ENCODE results near the gene PEDS1. TPM values are rescaled to one million over a fixed set of nuclear protein-coding genes. Genes with fewer than 3 reads are reported as not detected.

PEDS1 gene
- total and polyA plus RNA-seq, 4 experiments from 2014 or later, result 14.7 to 25.1 (median 16.8) TPM

GRCh38 chr20:50198180-50198666, 44.7 kb upstream of the PEDS1 start:
- POLR2A ChIA-PET (ENCODE audit: partially characterized antibody), result no interaction called here
- Histone ChIP-seq H3K4me1 (ENCODE audit: insufficient read depth, low read length) (peaks cover 21% of the 10 kb centered on the region), H3K4me3 (ENCODE audit: low read length in 2 of 2) (no peak overlapping the region), H3K9me3 (ENCODE audit: control insufficient read depth in 1 of 2, low read length in 2 of 2) (no peaks in the 10 kb centered on the region), H3K36me3 (ENCODE audit: insufficient read depth, low read length) (peaks cover 3% of the 10 kb centered on the region), H3K27ac (ENCODE audit: low read depth, low read length) (no peak overlapping the region), H3K27me3 (ENCODE audit: insufficient read depth, low read length) (no peaks in the 10 kb centered on the region)
- H3K4me3 Mint-ChIP-seq, result no peak overlapping the region
- H3K27ac Mint-ChIP-seq, result no peak overlapping the region
- CTCF ChIA-PET (ENCODE audit: partially characterized antibody), result no interaction called here
- H3K27me3 Mint-ChIP-seq, result no peaks in the 10 kb centered on the region
- H3K9me3 Mint-ChIP-seq, result peaks cover 0 to 5% (median 0%) of the 10 kb centered on the region in 8 donors
- H3K36me3 Mint-ChIP-seq, result peaks cover 3% of the 10 kb centered on the region in 2 donors
- peaks cover 5 to 24% (median 17%) of the 10 kb centered on the region in 4 donors for H3K4me1 Mint-ChIP-seq
- DNase-seq, result no peak
- intact Hi-C loops (cut with micrococcal nuclease), result no loop called here

- peaks cover 9 to 30% (median 21%) of the 10 kb centered on the region in 4 donors for H3K4me1 Mint-ChIP-seq
Measured at GRCh38 chr20:50197463-50198179, 44.1 kb upstream of the PEDS1 start.

GRCh38 chr20:50196896-50197295, 43.4 kb upstream of the PEDS1 start:
- H3K27ac ChIP-seq (ENCODE audit: low read depth, low read length), result no peak overlapping the region
- no peaks in the 10 kb centered on the region for H3K27me3 Mint-ChIP-seq

More at GRCh38 chr20:50197463-50198179, 44.1 kb upstream of the PEDS1 start:
- H3K27me3 ChIP-seq (ENCODE audit: insufficient read depth, low read length), result no peaks in the 10 kb centered on the region
- Mint-ChIP-seq H3K4me3 (peak overlapping the region in 1 of 8 donors; percentile 43), H3K9me3 (peaks cover 0 to 5% (median 0%) of the 10 kb centered on the region in 8 donors), H3K27me3 (no peaks in the 10 kb centered on the region), H3K36me3 (peaks cover 3 to 6% of the 10 kb centered on the region in 2 donors), H3K27ac (peak overlapping the region in 1 of 7 donors; percentile 72)
- no peak overlapping the region for H3K27ac ChIP-seq (ENCODE audit: low read depth, low read length)
- ChIA-PET POLR2A (ENCODE audit: partially characterized antibody) (no interaction called here), CTCF (ENCODE audit: partially characterized antibody) (no interaction called here)
- DNase-seq, result no peak
- no peak overlapping the region for H3K4me3 ChIP-seq (ENCODE audit: low read length in 2 of 2)
- intact Hi-C loops (cut with micrococcal nuclease), result no loop called here
- H3K9me3 ChIP-seq (ENCODE audit: control insufficient read depth in 1 of 2, low read length in 2 of 2), result no peaks in the 10 kb centered on the region
- H3K36me3 ChIP-seq (ENCODE audit: insufficient read depth, low read length), result peaks cover 3% of the 10 kb centered on the region
- H3K4me1 ChIP-seq (ENCODE audit: insufficient read depth, low read length), result peaks cover 27% of the 10 kb centered on the region

GRCh38 chr20:50196248-50196647, 42.7 kb upstream of the PEDS1 start:
- Mint-ChIP-seq H3K27ac (peak overlapping the region in 4 of 7 donors; percentile 13 to 75 (median 61)), H3K27me3 (no peaks in the 10 kb centered on the region), H3K36me3 (peaks cover 3 to 12% of the 10 kb centered on the region in 2 donors), H3K4me1 (peaks cover 9 to 34% (median 25%) of the 10 kb centered on the region in 4 donors), H3K9me3 (peaks cover 0 to 5% (median 0%) of the 10 kb centered on the region in 8 donors), H3K4me3 (no peak overlapping the region)
- Histone ChIP-seq H3K27me3 (ENCODE audit: insufficient read depth, low read length) (no peaks in the 10 kb centered on the region), H3K4me1 (ENCODE audit: insufficient read depth, low read length) (peaks cover 30% of the 10 kb centered on the region), H3K36me3 (ENCODE audit: insufficient read depth, low read length) (peaks cover 3% of the 10 kb centered on the region), H3K4me3 (ENCODE audit: low read length in 2 of 2) (no peak overlapping the region), H3K9me3 (ENCODE audit: control insufficient read depth in 1 of 2, low read length in 2 of 2) (no peaks in the 10 kb centered on the region), H3K27ac (ENCODE audit: low read depth, low read length) (no peak overlapping the region)
- DNase-seq, result no peak
- ChIA-PET CTCF (ENCODE audit: partially characterized antibody) (interaction anchor here (0.6 kb wide), 1 partner anchor 393 kb away, joined by 3 read pairs; no protein-coding TSS in a partner anchor), POLR2A (ENCODE audit: partially characterized antibody) (no interaction called here)
- intact Hi-C loops (cut with micrococcal nuclease), result no loop called here

More at GRCh38 chr20:50196896-50197295, 43.4 kb upstream of the PEDS1 start:
- intact Hi-C loops (cut with micrococcal nuclease), result no loop called here
- H3K4me3 ChIP-seq (ENCODE audit: low read length in 2 of 2), result no peak overlapping the region
- no peaks in the 10 kb centered on the region for H3K9me3 ChIP-seq (ENCODE audit: control insufficient read depth in 1 of 2, low read length in 2 of 2)
- Mint-ChIP-seq H3K27ac (no peak overlapping the region), H3K4me3 (no peak overlapping the region), H3K36me3 (peaks cover 3 to 12% of the 10 kb centered on the region in 2 donors), H3K9me3 (peaks cover 0 to 5% (median 0%) of the 10 kb centered on the region in 8 donors), H3K4me1 (peaks cover 9 to 34% (median 25%) of the 10 kb centered on the region in 4 donors)
- peaks cover 30% of the 10 kb centered on the region for H3K4me1 ChIP-seq (ENCODE audit: insufficient read depth, low read length)
- no peak for DNase-seq
- ChIA-PET CTCF (ENCODE audit: partially characterized antibody) (no interaction called here), POLR2A (ENCODE audit: partially characterized antibody) (no interaction called here)
- no peaks in the 10 kb centered on the region for H3K27me3 ChIP-seq (ENCODE audit: insufficient read depth, low read length)
- peaks cover 3% of the 10 kb centered on the region for H3K36me3 ChIP-seq (ENCODE audit: insufficient read depth, low read length)

- H3K4me3 ChIP-seq (ENCODE audit: low read length in 2 of 2), result no peak overlapping the region
- DNase-seq, result no peak
- CTCF ChIA-PET (ENCODE audit: partially characterized antibody), result interaction anchor here (0.6 kb wide), 1 partner anchor 394 kb away, joined by 3 read pairs; no protein-coding TSS in a partner anchor
- Mint-ChIP-seq H3K27me3 (no peaks in the 10 kb centered on the region), H3K4me3 (no peak overlapping the region), H3K9me3 (peaks cover 0 to 5% (median 0%) of the 10 kb centered on the region in 8 donors), H3K4me1 (peaks cover 9 to 34% (median 25%) of the 10 kb centered on the region in 4 donors), H3K36me3 (peaks cover 3 to 12% of the 10 kb centered on the region in 2 donors), H3K27ac (peak overlapping the region in 5 of 7 donors; percentile 36 to 78 (median 74))
- no peaks in the 10 kb centered on the region for H3K27me3 ChIP-seq (ENCODE audit: insufficient read depth, low read length)
- no peaks in the 10 kb centered on the region for H3K9me3 ChIP-seq (ENCODE audit: control insufficient read depth in 1 of 2, low read length in 2 of 2)
- H3K4me1 ChIP-seq (ENCODE audit: insufficient read depth, low read length), result peaks cover 30% of the 10 kb centered on the region
- peaks cover 3% of the 10 kb centered on the region for H3K36me3 ChIP-seq (ENCODE audit: insufficient read depth, low read length)
- POLR2A ChIA-PET (ENCODE audit: partially characterized antibody), result no interaction called here
- intact Hi-C loops (cut with micrococcal nuclease), result no loop called here
- H3K27ac ChIP-seq (ENCODE audit: low read depth, low read length), result no peak overlapping the region
Measured at GRCh38 chr20:50195524-50196120, 42.1 kb upstream of the PEDS1 start.

GRCh38 chr20:50194831-50195523, 41.5 kb upstream of the PEDS1 start:
- H3K27ac ChIP-seq (ENCODE audit: low read depth, low read length), result no peak overlapping the region
- H3K4me1 ChIP-seq (ENCODE audit: insufficient read depth, low read length), result peaks cover 31% of the 10 kb centered on the region
- intact Hi-C loops (cut with micrococcal nuclease), result loop anchor here (5.0 kb wide), 1 partner anchor 192 kb away; no protein-coding TSS in a partner anchor
- CTCF ChIA-PET (ENCODE audit: partially characterized antibody), result no interaction called here
- Mint-ChIP-seq H3K4me1 (peaks cover 9 to 34% (median 25%) of the 10 kb centered on the region in 4 donors), H3K27me3 (no peaks in the 10 kb centered on the region), H3K27ac (peak overlapping the region in 2 of 7 donors; percentile 69 to 97), H3K36me3 (peaks cover 3 to 12% of the 10 kb centered on the region in 2 donors), H3K4me3 (peak overlapping the region in 2 of 8 donors; percentile 12 to 15), H3K9me3 (peaks cover 0 to 5% (median 0%) of the 10 kb centered on the region in 8 donors)
- POLR2A ChIA-PET (ENCODE audit: partially characterized antibody), result no interaction called here
- no peak for DNase-seq
- no peaks in the 10 kb centered on the region for H3K9me3 ChIP-seq (ENCODE audit: control insufficient read depth in 1 of 2, low read length in 2 of 2)
- peaks cover 3% of the 10 kb centered on the region for H3K36me3 ChIP-seq (ENCODE audit: insufficient read depth, low read length)
- H3K4me3 ChIP-seq (ENCODE audit: low read length in 2 of 2), result no peak overlapping the region
- no peaks in the 10 kb centered on the region for H3K27me3 ChIP-seq (ENCODE audit: insufficient read depth, low read length)

All from CD4-positive, alpha-beta memory T cell (primary cell).